Neural progenitor cell (in vitro differentiated cells): ENCODE measurements around the gene PTGER3.

ENCODE experiments used
- EZH2 ChIP-seq: fragments of 200-600 bp; sonication (generic); IDR thresholded peaks from 2 replicates; pipeline ENCODE4 v1.6.1; 2017; ENCODE audit warnings: antibody characterized with exemption, mild to moderate bottlenecking, moderate library complexity
- TF ChIP-seq, protein P1 (sequence below): fragments of 200-600 bp; sonication (generic); IDR thresholded peaks from 2 replicates; pipeline ENCODE4 v1.5.1; 2017; ENCODE audit warnings: antibody characterized with exemption, mild to moderate bottlenecking

DNA sequence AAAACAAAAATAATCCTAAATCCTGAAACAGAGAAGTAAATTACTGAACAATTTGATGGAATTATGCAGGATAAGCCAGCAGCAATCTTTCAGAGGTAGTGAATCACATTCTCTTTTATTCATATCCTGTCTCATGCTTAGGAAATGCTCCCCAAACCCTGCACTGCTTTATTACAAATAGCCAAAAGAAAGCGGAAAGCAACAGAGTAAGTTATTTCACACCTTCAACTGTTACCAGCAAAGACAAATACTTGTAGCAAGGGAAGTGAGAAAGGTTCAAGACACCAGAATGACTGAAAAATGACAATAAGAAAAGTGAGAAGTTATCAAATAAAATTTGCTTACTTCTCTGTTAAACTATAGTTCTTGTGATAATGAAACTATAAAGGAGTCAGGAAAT lies 27.1 kb upstream of the PTGER3 start:
- TF ChIP-seq, protein P1, sequence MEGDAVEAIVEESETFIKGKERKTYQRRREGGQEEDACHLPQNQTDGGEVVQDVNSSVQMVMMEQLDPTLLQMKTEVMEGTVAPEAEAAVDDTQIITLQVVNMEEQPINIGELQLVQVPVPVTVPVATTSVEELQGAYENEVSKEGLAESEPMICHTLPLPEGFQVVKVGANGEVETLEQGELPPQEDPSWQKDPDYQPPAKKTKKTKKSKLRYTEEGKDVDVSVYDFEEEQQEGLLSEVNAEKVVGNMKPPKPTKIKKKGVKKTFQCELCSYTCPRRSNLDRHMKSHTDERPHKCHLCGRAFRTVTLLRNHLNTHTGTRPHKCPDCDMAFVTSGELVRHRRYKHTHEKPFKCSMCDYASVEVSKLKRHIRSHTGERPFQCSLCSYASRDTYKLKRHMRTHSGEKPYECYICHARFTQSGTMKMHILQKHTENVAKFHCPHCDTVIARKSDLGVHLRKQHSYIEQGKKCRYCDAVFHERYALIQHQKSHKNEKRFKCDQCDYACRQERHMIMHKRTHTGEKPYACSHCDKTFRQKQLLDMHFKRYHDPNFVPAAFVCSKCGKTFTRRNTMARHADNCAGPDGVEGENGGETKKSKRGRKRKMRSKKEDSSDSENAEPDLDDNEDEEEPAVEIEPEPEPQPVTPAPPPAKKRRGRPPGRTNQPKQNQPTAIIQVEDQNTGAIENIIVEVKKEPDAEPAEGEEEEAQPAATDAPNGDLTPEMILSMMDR, result no peak
- no peak for TF ChIP-seq EZH2
